ENCODE measurements around the gene KLHL35.

GRCh38 chr11:75474240-75474639, 41.2 kb upstream of the KLHL35 start:
- TF ChIP-seq TAF1 (IDR thresholded peaks at IDR 0.05; ENCODE audit: borderline replicate concordance, insufficient read depth, low read length), result no peak; the same call in 1 of the 2 replicates
- TF ChIP-seq REST (IDR thresholded peaks at IDR 0.05; ENCODE audit: insufficient read depth in 1 of 2, low read depth in 2 of 2, low read length in 2 of 2), result no peak
- peak; percentile 39; the same call in 1 of the 2 replicates for TF ChIP-seq POLR2AphosphoS5 (IDR thresholded peaks at IDR 0.05; ENCODE audit: low read depth, low read length)
- TF ChIP-seq SIN3A (IDR thresholded peaks at IDR 0.05; ENCODE audit: borderline replicate concordance, insufficient read depth, low read length), result no peak

Data from PFSK-1 (cell line).